GM08714 (cell line): ENCODE data around the gene IRF6.
A peak's percentile ranks its signal among the peaks of the same experiment; 100 is the strongest.

Experiments used
- H3K4me3 ChIP-seq: fragments of 200-500 bp; sonication (Bioruptor generic); 2 replicates; pipeline ENCODE4 v1.5.1; 2014; ENCODE audit warnings: mild to moderate bottlenecking, low read length, inconsistent platforms
- ZNF274 ChIP-seq: IDR thresholded peaks from 2 replicates; pipeline ENCODE4 v1.6.1; 2012; ENCODE audit warnings: mild to moderate bottlenecking, low read depth, low read length

IRF6 gene

DNA sequence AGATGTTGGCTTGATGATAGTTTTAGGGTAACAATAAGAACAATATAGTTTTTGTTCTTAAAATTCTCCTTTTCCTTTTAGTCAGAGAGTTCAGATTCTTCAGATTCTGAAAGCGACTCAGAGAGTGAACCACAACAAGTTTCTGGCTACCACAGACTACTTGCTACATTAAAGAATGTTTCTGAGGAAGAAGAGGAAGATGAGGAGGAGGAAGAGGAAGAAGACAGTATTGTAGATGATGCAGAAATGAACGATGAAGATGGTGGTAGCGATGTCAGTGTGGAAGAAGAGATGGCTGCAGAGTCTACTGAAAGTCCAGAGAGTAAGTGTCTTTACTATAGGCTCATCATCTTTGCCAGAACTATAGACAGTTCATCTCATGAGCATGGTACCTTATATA is 24.8 kb upstream of the IRF6 start:
- H3K4me3 ChIP-seq = no peak overlapping the region
- no peak for TF ChIP-seq ZNF274

DNA sequence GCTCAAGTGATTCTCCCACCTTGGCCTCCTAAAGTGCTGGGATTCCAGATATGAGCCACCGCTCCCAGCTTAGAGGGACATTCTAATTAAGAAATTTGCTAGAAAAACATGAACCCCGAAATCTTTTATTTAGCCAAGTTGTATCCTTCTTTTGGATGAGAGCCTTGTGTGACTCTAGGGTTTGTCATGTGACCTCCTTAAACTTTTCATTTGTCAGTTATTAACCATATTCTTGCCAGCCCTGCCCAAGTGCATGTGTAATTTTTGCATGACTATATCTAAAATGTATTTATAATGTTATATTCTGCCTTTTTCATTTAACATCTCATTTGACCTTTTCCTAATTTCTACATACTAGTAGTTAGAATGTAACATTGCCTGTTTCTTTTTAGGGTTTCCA is 23.8 kb upstream of the IRF6 start:
- H3K4me3 ChIP-seq = no peak overlapping the region
- no peak for TF ChIP-seq ZNF274

DNA sequence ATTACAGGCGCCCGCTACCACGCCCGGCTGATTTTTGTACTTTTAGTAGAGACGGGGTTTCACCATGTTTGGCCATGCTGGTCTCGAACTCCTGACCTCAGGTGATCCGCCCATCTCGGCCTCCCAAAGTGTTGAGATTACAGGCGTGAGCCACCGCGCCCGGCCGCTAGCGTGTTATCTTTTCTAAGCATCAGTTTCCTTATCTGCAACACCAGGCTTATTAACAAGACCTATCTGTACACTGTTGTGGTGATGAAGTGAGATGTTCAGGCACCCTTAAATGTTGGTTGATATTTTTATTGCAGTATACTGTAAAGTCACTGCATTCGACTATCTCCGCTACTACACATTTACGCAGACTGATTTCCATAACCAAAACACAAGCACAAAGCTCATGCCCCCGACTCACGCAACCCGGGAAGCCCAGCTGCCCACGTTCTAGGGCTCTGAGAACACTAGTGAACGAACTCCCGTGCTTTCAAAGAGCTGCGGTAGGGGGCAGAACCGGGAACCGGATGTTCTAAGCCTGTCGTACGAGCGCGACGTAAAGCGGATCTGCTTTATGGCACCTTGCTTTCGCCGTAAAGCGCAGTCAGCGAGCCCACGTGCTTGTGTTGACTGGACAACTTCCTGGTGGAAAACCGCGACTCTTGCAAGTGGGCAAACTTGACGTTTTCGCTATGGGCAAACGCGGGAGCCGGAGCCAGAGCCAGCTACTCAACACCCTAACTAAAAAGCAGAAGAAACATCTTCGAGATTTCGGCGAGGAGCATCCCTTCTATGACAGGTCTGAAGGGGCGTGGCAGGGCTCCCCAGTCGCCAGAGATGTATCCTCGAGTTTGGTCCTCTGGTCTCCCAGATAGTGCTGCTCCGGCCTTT is 21.7 kb upstream of the IRF6 start, which contains the start of gene UTP25:
TSS of gene UTP25 (plus strand) at position 589 of the 879 bp plus-strand sequence. CDS start at position 681, 92 bp downstream.
- TF ChIP-seq ZNF274 = no peak

DNA sequence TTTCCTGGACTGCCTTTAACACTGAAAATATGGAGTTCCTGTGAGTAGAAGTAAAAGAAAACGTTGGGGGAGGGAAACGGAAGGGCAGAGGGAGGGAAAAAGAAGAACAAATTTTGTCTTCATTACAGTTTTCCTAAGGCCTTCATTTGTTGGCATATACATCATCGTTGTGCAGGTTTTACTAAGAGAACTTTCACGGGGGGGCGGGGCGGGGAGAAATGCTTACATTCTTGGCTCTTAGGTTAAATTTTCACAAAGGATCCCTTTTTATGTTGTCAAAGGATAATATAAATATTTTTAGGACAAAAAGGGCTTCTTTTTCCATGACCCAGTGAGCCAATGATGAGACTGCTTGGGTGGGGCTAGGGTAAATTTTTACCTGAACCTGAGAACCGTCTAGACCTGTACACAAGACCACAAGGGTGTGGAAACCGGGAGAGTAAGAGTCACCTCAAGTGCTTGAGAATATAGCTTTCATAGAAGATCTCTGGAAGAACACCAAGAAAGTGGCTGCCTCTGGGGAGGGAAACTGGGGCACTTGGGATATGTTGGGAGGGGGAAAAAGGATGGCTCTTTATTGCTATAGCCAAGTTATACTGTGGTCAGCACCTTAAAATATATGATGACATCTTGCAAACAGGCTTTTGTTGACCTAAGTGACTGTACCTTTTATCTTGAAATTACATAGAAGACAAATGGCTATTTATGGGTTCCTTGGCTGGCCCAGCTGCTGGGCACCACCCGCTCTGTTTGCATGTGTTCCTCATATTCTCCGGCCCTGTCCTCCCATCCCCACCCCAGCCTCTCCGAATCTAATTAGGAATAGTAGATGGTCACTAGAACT is 19.9 kb upstream of the IRF6 start:
- no peak overlapping the region for H3K4me3 ChIP-seq
- TF ChIP-seq ZNF274 = no peak

More for the DNA sequence above, 21.7 kb upstream of the IRF6 start, which contains the start of gene UTP25:
- peak within 1 kb of the TSS; percentile 62 for H3K4me3 ChIP-seq

- H3K4me3 ChIP-seq = no peak overlapping the region
- TF ChIP-seq ZNF274 = no peak
Observed at GRCh38 chr1:209823143-209824041, 17.4 kb upstream of the IRF6 start.

GRCh38 chr1:209822706-209823105 is 16.8 kb upstream of the IRF6 start:
- no peak for TF ChIP-seq ZNF274
- H3K4me3 ChIP-seq = no peak overlapping the region

DNA sequence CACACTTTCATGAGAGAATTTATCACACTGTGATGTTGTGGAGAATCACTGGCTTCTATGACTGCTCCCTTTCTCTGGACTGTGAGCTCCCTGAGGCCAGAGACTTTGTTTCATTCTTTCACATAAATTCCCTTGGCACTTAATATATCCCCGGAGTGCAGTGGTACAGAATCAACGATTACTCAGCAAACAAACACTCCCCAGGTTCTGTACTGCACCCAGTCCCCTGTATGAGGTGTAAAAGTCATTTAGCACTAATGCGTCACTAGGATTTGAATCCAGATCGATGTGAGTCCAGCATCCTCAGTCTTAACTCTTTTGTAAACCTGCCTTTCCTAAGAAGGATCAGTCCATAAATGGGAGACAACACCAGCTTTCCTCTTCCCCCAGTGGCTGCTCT is 15.0 kb upstream of the IRF6 start:
- no peak for TF ChIP-seq ZNF274

DNA sequence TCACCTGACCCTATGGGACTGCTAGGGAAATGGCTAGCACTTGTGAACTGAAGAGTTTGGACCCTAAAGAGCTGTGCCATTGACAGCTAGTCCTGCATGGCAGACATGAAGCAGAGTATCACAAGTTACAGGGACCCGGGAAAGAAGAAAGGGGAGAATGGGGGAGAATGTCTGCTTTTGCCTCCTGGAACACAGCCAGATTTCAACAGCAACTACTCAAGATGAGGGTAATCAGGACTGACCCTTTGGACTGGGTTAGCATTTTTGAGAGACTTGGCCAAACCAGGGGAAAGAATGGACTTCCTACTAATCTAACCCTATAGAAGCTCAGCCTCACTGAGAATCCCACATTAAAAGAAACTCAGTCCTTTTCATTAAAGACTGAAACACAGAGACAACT is 13.1 kb upstream of the IRF6 start:
- no peak for TF ChIP-seq ZNF274

More for the DNA sequence above, 15.0 kb upstream of the IRF6 start:
- H3K4me3 ChIP-seq = no peak overlapping the region

DNA sequence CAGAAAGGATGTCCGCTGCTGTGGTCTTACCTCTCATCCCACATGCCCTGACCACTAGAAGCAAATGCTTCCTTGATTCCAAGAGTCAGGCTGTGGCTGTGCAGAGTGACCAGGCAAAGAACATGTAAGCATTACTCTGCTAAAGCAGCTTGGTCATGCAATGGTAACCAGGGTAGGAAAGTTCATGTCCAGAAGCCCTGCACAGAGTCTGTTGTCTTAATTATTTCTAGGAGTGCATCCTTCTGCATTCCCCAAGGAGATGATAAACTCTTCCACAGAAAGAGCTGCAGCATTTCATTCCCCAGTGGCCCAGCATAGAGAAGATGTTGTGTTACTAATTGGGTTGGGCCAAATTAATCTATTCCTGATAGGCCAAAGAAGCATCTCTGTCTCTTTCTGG is 11.7 kb upstream of the IRF6 start:
- H3K4me3 ChIP-seq = no peak overlapping the region
- no peak for TF ChIP-seq ZNF274

More for the DNA sequence above, 13.1 kb upstream of the IRF6 start:
- H3K4me3 ChIP-seq = no peak overlapping the region

DNA sequence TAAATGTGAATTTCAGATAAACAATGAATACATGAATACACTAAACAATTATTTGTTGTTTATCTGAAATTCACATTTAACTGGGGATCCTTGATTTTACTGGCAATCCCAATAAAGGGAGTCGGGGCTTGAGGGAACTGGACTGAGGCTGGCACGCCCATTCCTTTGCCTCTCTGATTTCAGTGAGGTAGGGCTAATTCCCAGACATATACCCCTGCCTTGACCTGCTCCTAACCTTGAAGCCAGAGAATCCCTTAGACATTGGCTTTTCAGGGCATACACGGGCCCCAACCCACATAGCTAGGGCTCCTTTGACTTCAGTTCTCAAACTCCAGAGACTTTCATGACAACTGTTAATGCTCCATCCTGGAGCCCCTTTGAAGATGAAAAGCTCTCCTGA is 11.0 kb upstream of the IRF6 start:
- TF ChIP-seq ZNF274 = no peak
- no peak overlapping the region for H3K4me3 ChIP-seq

DNA sequence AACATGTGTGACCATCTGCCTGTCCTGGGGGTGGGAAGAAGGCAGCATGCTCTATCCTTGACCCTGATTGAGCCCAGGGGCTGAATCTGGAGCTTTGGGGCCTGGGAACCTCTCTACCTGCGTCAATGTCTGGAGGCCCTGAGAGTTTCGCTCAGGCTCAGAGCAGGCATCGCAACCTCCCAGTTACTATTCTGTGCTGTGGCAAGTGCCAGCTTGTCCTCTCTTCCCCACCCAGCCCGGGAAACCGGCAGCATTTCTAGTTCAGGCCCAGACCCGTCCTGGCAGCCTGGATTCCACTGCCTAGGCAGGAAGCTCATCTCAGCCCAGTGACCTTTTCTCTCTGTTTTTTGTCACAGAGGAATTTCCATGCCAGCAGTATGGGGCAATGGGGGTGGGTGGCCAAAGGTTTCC is 10.0 kb upstream of the IRF6 start:
- TF ChIP-seq ZNF274 = no peak
- no peak overlapping the region for H3K4me3 ChIP-seq

GRCh38 chr1:209815490-209815889 is 9.5 kb upstream of the IRF6 start:
- no peak overlapping the region for H3K4me3 ChIP-seq
- no peak for TF ChIP-seq ZNF274

DNA sequence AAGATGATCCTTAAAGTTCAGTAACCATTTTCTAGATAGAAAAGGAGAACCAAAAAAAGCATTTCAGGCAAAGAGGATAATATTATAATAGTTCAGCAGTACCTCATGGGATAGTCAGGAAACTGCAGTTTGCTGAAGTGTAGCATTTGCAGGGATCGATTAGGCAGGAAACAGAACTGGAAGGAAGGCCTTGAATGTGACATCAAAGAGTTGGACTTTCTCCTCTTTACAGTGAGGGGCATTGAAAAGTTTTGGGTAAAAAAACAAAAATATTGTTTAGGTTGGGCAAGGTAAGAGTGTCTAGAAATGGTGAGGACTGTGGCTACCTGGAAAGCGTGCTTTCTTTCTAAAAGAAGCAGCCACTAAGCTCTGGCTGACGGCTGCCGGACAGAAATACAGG is 8.0 kb upstream of the IRF6 start:
- TF ChIP-seq ZNF274 = no peak
- H3K4me3 ChIP-seq = no peak overlapping the region

DNA sequence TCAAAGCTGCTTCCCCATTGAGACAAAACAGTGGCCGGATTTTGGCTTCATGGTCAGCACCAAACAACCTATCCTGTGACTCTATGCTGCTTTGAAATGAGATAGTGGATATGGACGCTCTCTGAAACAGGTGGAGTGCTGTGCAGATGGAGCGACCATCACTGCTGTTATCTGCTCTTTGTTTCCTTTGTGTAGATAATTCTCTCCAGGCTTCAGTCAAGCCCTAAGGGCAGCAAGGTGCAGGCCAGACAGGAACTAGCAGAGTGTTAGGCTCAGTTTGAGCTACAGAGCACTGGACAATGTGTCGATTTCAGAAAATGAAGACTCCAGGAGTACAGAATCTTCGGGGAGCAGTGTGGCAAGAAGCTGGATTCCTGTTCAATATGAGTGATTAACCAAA is 4.8 kb upstream of the IRF6 start:
- TF ChIP-seq ZNF274 = no peak

More for the DNA sequence above, 4.8 kb upstream of the IRF6 start:
- H3K4me3 ChIP-seq = no peak overlapping the region
